ENCODE results near the gene RPS2. TPM values are rescaled to one million over a fixed set of nuclear protein-coding genes. Genes with fewer than 3 reads are reported as not detected.
"Not testable (repeated sequence)": the region's sequence is repeated elsewhere in the genome, so short reads cannot be mapped to it uniquely, and the experiment has no call there.

RPS2 gene
- 1,000 to 10,000 TPM; 2,281 to 2,831 (median 2,477) TPM for total RNA-seq (2021; fragmentation: NEBNext Ultra II Directional; extraction: Animal tissue kit (Norgen Biotek cat#: 25700))
- long read RNA-seq, transcript RPS2-201 (7 exons, 985 nt) = major isoform, 255 of 720 reads
- long read RNA-seq, partial matches to known transcripts = 462 of 720 reads
- long read RNA-seq, other reads (novel, unspliced or antisense) = 3 of 720 reads

DNA sequence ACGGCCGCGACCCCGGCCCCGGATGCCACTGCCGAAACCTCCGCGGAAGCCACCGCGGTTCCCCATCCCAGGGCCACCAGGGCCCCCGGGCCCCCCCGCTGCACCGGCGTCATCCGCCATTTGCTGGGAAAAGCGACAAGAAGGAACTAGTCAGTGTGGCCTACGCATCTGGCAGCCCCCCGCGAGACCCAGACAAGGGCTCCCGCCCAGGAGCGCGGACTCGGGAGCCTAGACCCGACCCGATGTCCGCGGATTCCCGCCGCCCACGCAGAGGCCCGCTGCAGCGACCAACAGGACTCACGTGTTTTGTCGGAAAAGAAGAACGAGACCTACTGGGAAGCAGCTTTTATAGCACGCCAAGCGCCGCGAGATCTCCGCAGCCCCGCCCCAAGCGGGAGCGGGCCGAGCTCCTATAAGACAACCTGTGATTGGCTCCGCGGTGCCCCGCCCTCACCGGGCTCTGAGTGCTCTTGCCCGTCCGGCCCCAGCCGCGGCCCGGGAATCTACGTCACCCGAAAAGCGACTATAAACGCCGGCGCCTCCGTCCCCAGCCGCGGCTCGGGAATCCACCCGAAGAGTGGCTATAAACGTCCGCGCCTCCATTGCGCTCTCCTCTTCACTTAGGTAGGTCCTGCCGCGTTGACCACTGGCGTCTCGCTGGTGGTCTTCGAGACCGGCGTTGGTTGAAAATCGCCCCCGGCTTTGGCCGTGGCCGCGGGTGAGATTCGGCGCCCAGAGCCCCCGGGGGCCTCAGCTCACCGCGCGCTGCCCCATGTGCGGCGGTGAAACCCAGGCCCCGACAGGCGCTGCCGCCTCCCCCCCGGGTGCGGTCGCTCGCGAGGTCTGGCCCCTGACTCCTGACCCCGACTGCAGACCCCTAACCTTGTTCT is at the start of gene RPS2:
Gene RPS2 (minus strand): TSS at position 321 of the 890 bp plus-strand sequence. CDS start 201 bp downstream, at position 120.
- TF ChIP-seq, protein P1, sequence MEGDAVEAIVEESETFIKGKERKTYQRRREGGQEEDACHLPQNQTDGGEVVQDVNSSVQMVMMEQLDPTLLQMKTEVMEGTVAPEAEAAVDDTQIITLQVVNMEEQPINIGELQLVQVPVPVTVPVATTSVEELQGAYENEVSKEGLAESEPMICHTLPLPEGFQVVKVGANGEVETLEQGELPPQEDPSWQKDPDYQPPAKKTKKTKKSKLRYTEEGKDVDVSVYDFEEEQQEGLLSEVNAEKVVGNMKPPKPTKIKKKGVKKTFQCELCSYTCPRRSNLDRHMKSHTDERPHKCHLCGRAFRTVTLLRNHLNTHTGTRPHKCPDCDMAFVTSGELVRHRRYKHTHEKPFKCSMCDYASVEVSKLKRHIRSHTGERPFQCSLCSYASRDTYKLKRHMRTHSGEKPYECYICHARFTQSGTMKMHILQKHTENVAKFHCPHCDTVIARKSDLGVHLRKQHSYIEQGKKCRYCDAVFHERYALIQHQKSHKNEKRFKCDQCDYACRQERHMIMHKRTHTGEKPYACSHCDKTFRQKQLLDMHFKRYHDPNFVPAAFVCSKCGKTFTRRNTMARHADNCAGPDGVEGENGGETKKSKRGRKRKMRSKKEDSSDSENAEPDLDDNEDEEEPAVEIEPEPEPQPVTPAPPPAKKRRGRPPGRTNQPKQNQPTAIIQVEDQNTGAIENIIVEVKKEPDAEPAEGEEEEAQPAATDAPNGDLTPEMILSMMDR (IDR thresholded peaks at IDR 0.05) = no peak
- H3K27me3 Mint-ChIP-seq (ENCODE audit: insufficient read depth) = peaks cover 33% of the 10 kb centered on the region
- H3K36me3 Mint-ChIP-seq (ENCODE audit: low read depth) = peaks cover 49% of the 10 kb centered on the region
- peaks cover 30% of the 10 kb centered on the region for H3K9me3 Mint-ChIP-seq
- H3K4me3 Mint-ChIP-seq = peak within 1 kb of the TSS; percentile 98
- peak; percentile 99 for DNase-seq
- peak within 1 kb of the TSS; percentile 95 for H3K27ac Mint-ChIP-seq
- H3K4me1 Mint-ChIP-seq (ENCODE audit: low read depth) = peaks cover 37% of the 10 kb centered on the region

DNA sequence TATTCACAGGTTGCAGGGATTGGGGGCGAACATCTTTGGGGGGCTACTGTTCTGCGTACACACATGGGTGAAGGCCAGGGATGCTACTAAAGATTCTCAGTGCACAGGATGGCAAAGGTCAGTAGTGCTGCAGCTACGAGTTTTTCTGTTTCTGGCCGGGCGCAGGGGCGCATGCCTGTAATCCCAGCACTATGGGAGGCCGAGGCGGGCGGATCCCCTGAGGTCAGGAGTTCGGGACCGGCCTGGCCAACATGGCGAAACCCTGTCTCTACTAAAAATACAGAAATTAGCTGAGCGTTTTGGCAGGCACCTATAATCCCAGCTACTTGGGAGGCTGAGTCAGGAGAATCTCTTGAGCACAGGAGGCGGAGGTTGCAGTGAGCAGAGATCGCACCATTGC is 48.9 kb upstream of the RPS2 start:
- Mint-ChIP-seq H3K27ac (no peak overlapping the region), H3K9me3 (no peaks in the 10 kb centered on the region), H3K4me1 (ENCODE audit: low read depth) (peaks cover 12% of the 10 kb centered on the region), H3K27me3 (ENCODE audit: insufficient read depth) (peaks cover 2% of the 10 kb centered on the region; the same call in 1 of the 2 replicates), H3K36me3 (ENCODE audit: low read depth) (peaks cover 4% of the 10 kb centered on the region; the same call in 1 of the 2 replicates), H3K4me3 (no peak overlapping the region)
- DNase-seq = no peak
- TF ChIP-seq, protein P1 (IDR thresholded peaks at IDR 0.05) = no peak

DNA sequence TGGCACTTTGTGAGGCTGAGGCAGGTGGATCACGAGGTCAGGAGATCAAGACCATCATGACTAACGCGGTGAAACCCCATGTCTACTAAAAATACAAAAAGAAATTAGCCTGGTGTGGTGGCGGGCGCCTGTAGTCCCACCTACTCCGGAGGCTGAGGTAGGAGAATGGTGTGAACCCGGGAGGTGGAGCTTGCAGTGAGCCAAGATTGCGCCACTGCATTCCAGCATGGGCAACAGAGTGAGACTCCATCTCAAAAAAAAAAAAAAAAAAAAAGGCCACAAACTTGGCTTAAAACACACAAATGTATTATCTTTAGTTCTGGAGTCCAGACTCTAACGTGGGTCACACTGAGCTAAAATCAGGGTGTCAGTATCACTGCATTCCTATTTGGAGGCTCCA is 47.1 kb upstream of the RPS2 start:
- not testable (repeated sequence) for H3K27me3 Mint-ChIP-seq (ENCODE audit: insufficient read depth); DNase-seq; H3K4me3 Mint-ChIP-seq; H3K9me3 Mint-ChIP-seq; H3K27ac Mint-ChIP-seq; H3K36me3 Mint-ChIP-seq (ENCODE audit: low read depth)
- peaks cover 26% of the 10 kb centered on the region for H3K4me1 Mint-ChIP-seq (ENCODE audit: low read depth)

DNA sequence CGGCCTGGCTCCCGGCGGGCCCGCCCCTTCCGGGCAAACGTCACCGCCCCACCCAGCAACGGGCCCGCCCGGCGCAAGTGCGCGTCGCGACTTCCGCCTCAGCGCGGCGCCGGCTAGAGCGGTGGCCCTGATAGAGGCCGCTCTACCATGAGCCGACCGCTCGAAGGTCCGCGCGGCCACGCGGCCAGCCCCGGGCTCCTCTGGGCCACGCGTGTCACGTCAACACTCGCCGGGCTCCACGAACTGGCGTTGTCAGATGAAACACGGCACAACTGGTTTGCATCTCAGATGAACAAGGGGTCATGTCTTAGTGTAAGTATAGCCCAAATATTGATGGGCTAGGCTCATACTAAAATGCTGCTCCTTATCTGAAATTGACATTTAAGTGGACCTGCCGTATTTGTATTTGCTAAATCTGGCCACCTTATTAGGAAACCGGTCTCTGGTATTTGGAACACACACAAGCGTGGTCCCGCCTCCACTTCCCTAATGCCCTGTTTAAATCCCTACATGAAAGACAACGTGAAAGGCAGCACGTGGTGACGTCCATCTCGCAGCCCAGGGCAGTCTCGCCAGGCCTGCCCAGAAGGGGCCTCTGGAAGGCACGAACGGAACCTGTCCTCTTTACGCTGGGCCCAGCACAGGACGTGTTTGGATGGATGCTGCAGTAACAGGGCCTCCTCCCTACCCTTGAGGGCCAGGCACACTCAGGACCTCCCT is 45.3 kb upstream of the RPS2 start, which contains the start of gene ZNF598:
Gene ZNF598 (minus strand): TSS at position 31 of the 720 bp plus-strand sequence.
- H3K4me1 Mint-ChIP-seq (ENCODE audit: low read depth) = peaks cover 26% of the 10 kb centered on the region
- peaks cover 2% of the 10 kb centered on the region; the same call in 1 of the 2 replicates for H3K27me3 Mint-ChIP-seq (ENCODE audit: insufficient read depth)
- peak; percentile 74 for DNase-seq

DNA sequence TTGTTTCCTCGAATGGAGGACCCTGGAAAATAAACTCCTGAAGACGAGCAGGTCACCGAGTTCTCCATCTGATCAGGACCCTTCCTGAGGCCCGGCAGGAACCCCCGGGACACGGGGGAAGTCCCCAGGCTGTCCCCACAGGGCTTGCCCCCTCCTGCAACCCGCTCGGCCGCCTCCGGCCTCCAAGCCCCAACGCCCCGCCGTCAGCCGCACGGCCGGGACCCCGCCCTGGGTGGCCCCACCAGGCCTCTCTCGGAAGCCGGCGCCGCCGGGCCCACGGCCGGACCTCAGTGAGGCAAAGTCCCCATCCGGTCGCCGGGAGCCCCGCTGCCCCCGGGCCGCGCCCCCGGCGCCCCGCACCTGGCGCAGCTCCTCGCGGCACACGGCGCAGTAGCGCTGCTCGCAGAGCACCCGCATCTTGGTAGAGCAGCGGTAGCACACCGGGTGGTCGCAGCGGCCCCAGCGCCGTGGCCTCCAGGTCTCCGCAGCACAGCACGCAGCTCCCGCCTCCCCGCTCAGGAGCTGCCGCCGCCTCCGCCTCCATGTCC is 44.6 kb upstream of the RPS2 start:
- H3K9me3 Mint-ChIP-seq = no peaks in the 10 kb centered on the region
- H3K27me3 Mint-ChIP-seq (ENCODE audit: insufficient read depth) = peaks cover 2% of the 10 kb centered on the region; the same call in 1 of the 2 replicates
- H3K36me3 Mint-ChIP-seq (ENCODE audit: low read depth) = peaks cover 5% of the 10 kb centered on the region; the same call in 1 of the 2 replicates
- peaks cover 26% of the 10 kb centered on the region for H3K4me1 Mint-ChIP-seq (ENCODE audit: low read depth)
- H3K4me3 Mint-ChIP-seq = peak overlapping the region; percentile 94
- peak overlapping the region; percentile 74 for H3K27ac Mint-ChIP-seq
- TF ChIP-seq, protein P1 (IDR thresholded peaks at IDR 0.05) = 0 out of 2 replicates have a peak, but pooled peaks have one; percentile 0
- DNase-seq = no peak

More for the DNA sequence above, 45.3 kb upstream of the RPS2 start, which contains the start of gene ZNF598:
- Mint-ChIP-seq H3K4me3 (peak within 1 kb of the TSS; percentile 95), H3K36me3 (ENCODE audit: low read depth) (peaks cover 5% of the 10 kb centered on the region; the same call in 1 of the 2 replicates), H3K9me3 (no peaks in the 10 kb centered on the region), H3K27ac (peak within 1 kb of the TSS; percentile 98)
- TF ChIP-seq, protein P1 (IDR thresholded peaks at IDR 0.05) = 0 out of 2 replicates have a peak, but pooled peaks have one; percentile 10
